ENCODE measurements around the gene ORC3.

DNA sequence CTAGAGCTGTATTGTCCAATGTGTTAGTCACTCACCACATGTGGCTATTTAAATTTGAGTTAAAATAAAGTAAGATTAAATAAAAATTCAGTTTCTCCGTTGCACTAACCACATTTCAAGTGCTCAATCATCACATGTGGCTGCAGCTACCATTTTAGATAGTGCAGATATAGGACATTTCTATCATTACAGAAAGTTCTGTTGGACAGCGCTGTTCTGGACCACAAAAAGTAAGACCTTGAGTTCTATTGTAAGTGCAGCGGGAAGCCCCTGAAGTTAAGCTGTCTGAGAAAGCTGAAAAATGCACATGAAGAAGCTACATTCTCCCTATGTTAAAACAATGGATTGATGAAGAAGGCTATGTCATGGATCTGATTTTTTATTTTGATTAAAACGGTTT lies 1.1 kb downstream of the ORC3 start:
- TF ChIP-seq, protein P1, sequence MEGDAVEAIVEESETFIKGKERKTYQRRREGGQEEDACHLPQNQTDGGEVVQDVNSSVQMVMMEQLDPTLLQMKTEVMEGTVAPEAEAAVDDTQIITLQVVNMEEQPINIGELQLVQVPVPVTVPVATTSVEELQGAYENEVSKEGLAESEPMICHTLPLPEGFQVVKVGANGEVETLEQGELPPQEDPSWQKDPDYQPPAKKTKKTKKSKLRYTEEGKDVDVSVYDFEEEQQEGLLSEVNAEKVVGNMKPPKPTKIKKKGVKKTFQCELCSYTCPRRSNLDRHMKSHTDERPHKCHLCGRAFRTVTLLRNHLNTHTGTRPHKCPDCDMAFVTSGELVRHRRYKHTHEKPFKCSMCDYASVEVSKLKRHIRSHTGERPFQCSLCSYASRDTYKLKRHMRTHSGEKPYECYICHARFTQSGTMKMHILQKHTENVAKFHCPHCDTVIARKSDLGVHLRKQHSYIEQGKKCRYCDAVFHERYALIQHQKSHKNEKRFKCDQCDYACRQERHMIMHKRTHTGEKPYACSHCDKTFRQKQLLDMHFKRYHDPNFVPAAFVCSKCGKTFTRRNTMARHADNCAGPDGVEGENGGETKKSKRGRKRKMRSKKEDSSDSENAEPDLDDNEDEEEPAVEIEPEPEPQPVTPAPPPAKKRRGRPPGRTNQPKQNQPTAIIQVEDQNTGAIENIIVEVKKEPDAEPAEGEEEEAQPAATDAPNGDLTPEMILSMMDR (IDR thresholded peaks at IDR 0.05): no peak
- no peak for TF ChIP-seq EZH2 (IDR thresholded peaks at IDR 0.05; ENCODE audit: borderline replicate concordance, insufficient read depth, low read depth, low read length, poor library complexity, severe bottlenecking)
